Measurements from ENCODE around the gene MTSS2. TPM values are rescaled to one million over a fixed set of nuclear protein-coding genes. Genes with fewer than 3 reads are reported as not detected.
A peak's percentile ranks its signal among the peaks of the same experiment; 100 is the strongest.

The MTSS2 gene
- total and polyA plus RNA-seq, 2 of the 4 experiments (the other 2 are of a cell fraction): 9.1 to 86.2 TPM

DNA sequence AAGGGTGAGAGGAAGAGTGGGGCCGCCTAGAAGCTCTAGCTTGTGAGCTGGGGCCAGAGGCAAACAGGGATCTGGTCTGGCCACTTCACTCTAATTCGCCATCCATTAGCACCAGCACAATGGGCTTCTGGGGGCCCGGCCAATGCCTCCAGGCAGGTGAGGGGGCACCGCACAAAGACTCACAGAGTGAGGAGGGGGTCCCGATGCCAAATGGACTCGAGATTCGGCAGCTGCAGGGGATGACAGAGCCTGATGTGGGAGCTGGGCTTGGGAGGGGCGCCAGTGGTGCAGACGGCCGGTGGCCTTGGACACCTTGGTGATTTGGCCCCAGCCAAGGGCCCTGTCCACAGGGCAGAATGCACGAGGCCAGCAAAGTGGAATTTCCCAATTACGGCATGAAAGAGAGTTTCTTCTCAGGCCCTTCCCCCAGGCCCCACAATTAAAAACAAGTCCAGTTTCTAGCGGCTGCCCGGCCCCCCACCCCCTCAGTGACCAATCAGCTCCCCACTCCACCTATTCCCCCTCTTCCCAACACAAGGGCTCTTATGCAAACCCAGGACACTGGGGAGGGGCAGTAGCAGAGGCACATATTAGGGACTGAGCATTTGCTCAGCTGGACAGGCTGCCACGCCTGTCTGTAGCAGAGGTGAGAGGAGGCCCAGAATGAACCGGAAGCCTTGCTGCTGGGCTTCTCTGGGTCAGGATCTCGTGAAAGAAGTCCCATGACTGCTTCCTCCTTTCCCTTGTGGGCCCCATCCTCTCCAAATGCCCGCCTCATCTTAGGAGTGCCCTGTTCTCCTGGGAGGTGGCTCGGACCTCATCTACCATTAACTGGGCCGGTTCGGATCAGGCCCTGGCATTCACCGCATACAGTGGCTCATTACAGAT lies 39.4 kb upstream of the MTSS2 start:
- Histone ChIP-seq H3K36me3 (ENCODE audit: control insufficient read depth, insufficient read depth, low read length) (peaks cover 10% of the 10 kb centered on the region; the same call in 1 of the 2 replicates), H3K4me2 (ENCODE audit: low read depth, low read length) (no peak overlapping the region; the same call in 1 of the 2 replicates), H4K20me1 (ENCODE audit: insufficient read depth, low read length) (no peaks in the 10 kb centered on the region), H3K23ac (ENCODE audit: low read depth, low read length) (0 out of 2 replicates have a peak overlapping the region, but pooled peaks have one; percentile 1), H3K4ac (ENCODE audit: low read depth, low read length) (peak overlapping the region; percentile 68), H3K4me3 (ENCODE audit: insufficient read depth, low read depth, low read length) (no peak overlapping the region), H4K91ac (ENCODE audit: insufficient read depth, low read depth, low read length) (peak overlapping the region; percentile 39), H2BK20ac (ENCODE audit: low read depth, low read length) (no peak overlapping the region), H3K27ac (ENCODE audit: insufficient read depth, low read length) (peak overlapping the region; percentile 60; the same call in 1 of the 2 replicates), H4K8ac (ENCODE audit: low read depth in 2 of 2, low read length in 2 of 2) (peak overlapping the region; percentile 73 to 83; a peak in 3 of 4 replicates), H3K14ac (replicated peaks; ENCODE audit: low read depth, low read length) (peak overlapping the region; percentile 68), H3K4me1 (ENCODE audit: control insufficient read depth, insufficient read depth, low read length) (peaks cover 13% of the 10 kb centered on the region), H3K9ac (ENCODE audit: low read depth, low read length) (peak overlapping the region; percentile 12; the same call in 1 of the 2 replicates), H3K79me1 (ENCODE audit: low read depth in 1 of 2, low read length in 2 of 2) (peaks cover 0 to 10% of the 10 kb centered on the region in 2 experiments; a peak in 2 of 4 replicates), H3K9me3 (ENCODE audit: control insufficient read depth, insufficient read depth, low read length) (no peaks in the 10 kb centered on the region), H3K9me1 (ENCODE audit: insufficient read depth, low read length) (no peaks in the 10 kb centered on the region), H2AK9ac (replicated peaks; ENCODE audit: low read depth, low read length, poor library complexity) (peak overlapping the region; percentile 73), H2BK120ac (ENCODE audit: low read depth, low read length) (peak overlapping the region; percentile 49; the same call in 1 of the 2 replicates), H2AK5ac (ENCODE audit: low read depth, low read length) (peak overlapping the region; percentile 16; the same call in 1 of the 2 replicates), H3K18ac (ENCODE audit: low read depth, low read length) (peak overlapping the region; percentile 31), H3K56ac (ENCODE audit: extremely low read depth, insufficient read depth, low read length) (no peak overlapping the region), H4K5ac (ENCODE audit: low read depth, low read length) (peak overlapping the region; percentile 47), H3K27me3 (ENCODE audit: control insufficient read depth, insufficient read depth, low read length) (no peaks in the 10 kb centered on the region), H2BK5ac (ENCODE audit: low read depth, low read length, poor library complexity, severe bottlenecking) (no peak overlapping the region), H2BK15ac (ENCODE audit: low read depth, low read length) (no peak overlapping the region), H2AFZ (replicated peaks; ENCODE audit: low read length, poor library complexity) (peak overlapping the region; percentile 9)
- ChIA-PET POLR2A (ENCODE audit: unreplicated experiment) (no interaction called here), CTCF (interaction anchor here (0.7 kb wide), 1 partner anchor 54 kb away, joined by 3 read pairs; no protein-coding TSS in a partner anchor)
- DNase-seq: no peak
- intact Hi-C loops (cut with micrococcal nuclease): no loop called here
- in situ Hi-C loops (cut with MboI; ENCODE audit: low sequenced_read_pairs): no loop called here
- no TSS peak for BruUV-seq (replicated peaks)
- dilution Hi-C loops (cut with HindIII; ENCODE audit: low sequenced_read_pairs, unreplicated experiment): no loop called here
- WGBS, 2 experiments (ENCODE audit: extremely low coverage in 2 of 2, insufficient read length in 1 of 2): 48% methylated on average over 3 of the region's 22 CpGs; no CpG with 5 or more reads in 1 of the 2 experiments
- ATAC-seq (ENCODE audit: low read depth): peak; percentile 38
- TF ChIP-seq SMC3 (IDR thresholded peaks at IDR 0.05; ENCODE audit: low read depth, low read length): no peak
- TF ChIP-seq NFE2L2 (IDR thresholded peaks at IDR 0.05; ENCODE audit: low read depth, low read length): no peak
- TF ChIP-seq, protein P1, sequence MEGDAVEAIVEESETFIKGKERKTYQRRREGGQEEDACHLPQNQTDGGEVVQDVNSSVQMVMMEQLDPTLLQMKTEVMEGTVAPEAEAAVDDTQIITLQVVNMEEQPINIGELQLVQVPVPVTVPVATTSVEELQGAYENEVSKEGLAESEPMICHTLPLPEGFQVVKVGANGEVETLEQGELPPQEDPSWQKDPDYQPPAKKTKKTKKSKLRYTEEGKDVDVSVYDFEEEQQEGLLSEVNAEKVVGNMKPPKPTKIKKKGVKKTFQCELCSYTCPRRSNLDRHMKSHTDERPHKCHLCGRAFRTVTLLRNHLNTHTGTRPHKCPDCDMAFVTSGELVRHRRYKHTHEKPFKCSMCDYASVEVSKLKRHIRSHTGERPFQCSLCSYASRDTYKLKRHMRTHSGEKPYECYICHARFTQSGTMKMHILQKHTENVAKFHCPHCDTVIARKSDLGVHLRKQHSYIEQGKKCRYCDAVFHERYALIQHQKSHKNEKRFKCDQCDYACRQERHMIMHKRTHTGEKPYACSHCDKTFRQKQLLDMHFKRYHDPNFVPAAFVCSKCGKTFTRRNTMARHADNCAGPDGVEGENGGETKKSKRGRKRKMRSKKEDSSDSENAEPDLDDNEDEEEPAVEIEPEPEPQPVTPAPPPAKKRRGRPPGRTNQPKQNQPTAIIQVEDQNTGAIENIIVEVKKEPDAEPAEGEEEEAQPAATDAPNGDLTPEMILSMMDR (conservative IDR thresholded peaks at IDR 0.05; ENCODE audit: low read depth, low read length): no peak
- TF ChIP-seq RAD21 (IDR thresholded peaks at IDR 0.05; ENCODE audit: low read length): no peak
- TF ChIP-seq CEBPB (IDR thresholded peaks at IDR 0.05; ENCODE audit: low read depth, low read length): no peak
- no peak for TF ChIP-seq FOS (IDR thresholded peaks at IDR 0.05; ENCODE audit: low read depth, low read length)
- no peak for TF ChIP-seq RCOR1 (IDR thresholded peaks at IDR 0.05; ENCODE audit: insufficient replicate concordance, low read length)
- no peak for TF ChIP-seq ELK1 (IDR thresholded peaks at IDR 0.05; ENCODE audit: borderline replicate concordance, low read depth, low read length)
- no peak for TF ChIP-seq USF2 (IDR thresholded peaks at IDR 0.05; ENCODE audit: low read depth, low read length)
- no peak for TF ChIP-seq MAFK (IDR thresholded peaks at IDR 0.05; ENCODE audit: low read depth, low read length)
- no peak for TF ChIP-seq MAZ (IDR thresholded peaks at IDR 0.05; ENCODE audit: borderline replicate concordance, low read depth, low read length)
- TF ChIP-seq RFX5 (IDR thresholded peaks at IDR 0.05; ENCODE audit: low read depth, low read length): no peak
- no peak for TF ChIP-seq POLR2A (IDR thresholded peaks at IDR 0.05; ENCODE audit: low read depth, low read length)
- TF ChIP-seq CHD1 (IDR thresholded peaks at IDR 0.05; ENCODE audit: low read depth, low read length): no peak

Data from IMR-90 (cell line).